Loucy (cell line): Measurements from ENCODE around the gene RBM26.

Experiments used
- H2AFZ ChIP-seq: fragments of 200-600 bp; sonication (generic); 2 replicates; pipeline ENCODE4 v1.6.0; 2016; ENCODE audit warnings: antibody characterized with exemption, mild to moderate bottlenecking, low read length, moderate library complexity
- H3F3A ChIP-seq: fragments of 200-600 bp; 2 replicates; pipeline ENCODE4 v1.6.0; 2016; ENCODE audit warnings: antibody characterized with exemption, low read depth, mild to moderate bottlenecking
- H3K27me3 ChIP-seq: fragments of 200-600 bp; sonication (generic); 2 replicates; pipeline ENCODE4 v1.6.1; 2014; ENCODE audit warnings: low read length, mild to moderate bottlenecking; ENCODE audit not compliant: insufficient read depth, poor library complexity, severe bottlenecking
- H3K36me3 ChIP-seq: fragments of 200-600 bp; sonication (generic); 2 replicates; pipeline ENCODE4 v1.6.1; 2016; ENCODE audit warnings: low read length; ENCODE audit not compliant: insufficient read depth
- H3K4me1 ChIP-seq: fragments of 200-600 bp; sonication (generic); 2 replicates; pipeline ENCODE4 v1.5.1; 2014; ENCODE audit warnings: low read length, mild to moderate bottlenecking; ENCODE audit not compliant: insufficient read depth, poor library complexity, severe bottlenecking
- H3K4me2 ChIP-seq: fragments of 200-600 bp; sonication (generic); 2 replicates; pipeline ENCODE4 v1.6.0; 2014; ENCODE audit warnings: antibody characterized with exemption, low read length, low read depth, mild to moderate bottlenecking; ENCODE audit not compliant: poor library complexity, severe bottlenecking
- H3K4me3 ChIP-seq: fragments of 200-600 bp; sonication (generic); 2 replicates; pipeline ENCODE4 v1.5.1; 2014; ENCODE audit warnings: low read length, mild to moderate bottlenecking, mixed read lengths; ENCODE audit not compliant: poor library complexity, severe bottlenecking
- H3K79me2 ChIP-seq: fragments of 200-600 bp; sonication (generic); 2 replicates; pipeline ENCODE4 v1.6.1; 2014; ENCODE audit warnings: low read length; ENCODE audit not compliant: insufficient read depth
- H3K9ac ChIP-seq: fragments of 200-600 bp; sonication (generic); 2 replicates; pipeline ENCODE4 v1.6.0; 2014; ENCODE audit warnings: mild to moderate bottlenecking, low read depth, low read length, moderate library complexity; ENCODE audit not compliant: poor library complexity, severe bottlenecking
- H3K9me2 ChIP-seq: fragments of 200-600 bp; sonication (generic); replicated peaks from 2 replicates; pipeline ENCODE4 v1.6.1; 2016; ENCODE audit warnings: low read depth, low read length, mixed read lengths
- H3K9me3 ChIP-seq: fragments of 200-600 bp; sonication (generic); 2 replicates; pipeline ENCODE4 v1.6.1; 2014; ENCODE audit warnings: mild to moderate bottlenecking, antibody characterized with exemption, low read length, low read depth; ENCODE audit not compliant: insufficient read depth
- H4K20me1 ChIP-seq: fragments of 200-600 bp; sonication (generic); 2 replicates; pipeline ENCODE4 v1.6.0; 2014; ENCODE audit warnings: antibody characterized with exemption, low read length, mild to moderate bottlenecking; ENCODE audit not compliant: insufficient read depth, poor library complexity, severe bottlenecking
- EZH2phosphoT487 ChIP-seq: fragments of 200-600 bp; IDR thresholded peaks from 2 replicates; pipeline ENCODE4 v1.6.1; 2018; ENCODE audit warnings: antibody characterized with exemption, mild to moderate bottlenecking, moderate library complexity, borderline replicate concordance
- TF ChIP-seq, protein P1 (sequence below): fragments of 200-600 bp; sonication (generic); conservative IDR thresholded peaks from 2 replicates; pipeline ENCODE4 v1.5.1; 2014; ENCODE audit warnings: mild to moderate bottlenecking, antibody characterized with exemption, low read length

Gene RBM26

DNA sequence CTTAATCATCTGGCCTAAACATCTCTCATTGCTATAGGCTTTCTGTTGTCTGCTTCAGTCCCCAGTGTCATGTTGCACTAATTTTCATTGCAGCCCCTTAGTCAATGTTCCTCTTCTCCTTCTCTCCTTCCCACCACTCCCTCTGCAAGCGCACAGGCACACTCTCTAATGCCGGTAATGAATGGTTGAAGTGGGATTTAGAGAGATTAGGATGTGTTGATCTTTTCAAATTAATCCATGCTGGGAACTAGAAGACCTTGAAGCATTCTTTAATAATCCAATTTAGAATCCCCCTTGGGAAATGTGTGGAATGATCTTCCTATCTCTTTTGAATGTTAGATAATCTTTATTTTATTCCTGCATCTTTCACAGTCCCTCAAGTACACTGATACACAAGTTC lies 41.7 kb upstream of the RBM26 start:
- peaks cover 24% of the 10 kb centered on the region for H3K4me1 ChIP-seq
- no peaks in the 10 kb centered on the region for H3K9me2 ChIP-seq
- no peaks in the 10 kb centered on the region for H4K20me1 ChIP-seq
- H2AFZ ChIP-seq = no peak overlapping the region
- H3K9me3 ChIP-seq = no peaks in the 10 kb centered on the region
- TF ChIP-seq, protein P1, sequence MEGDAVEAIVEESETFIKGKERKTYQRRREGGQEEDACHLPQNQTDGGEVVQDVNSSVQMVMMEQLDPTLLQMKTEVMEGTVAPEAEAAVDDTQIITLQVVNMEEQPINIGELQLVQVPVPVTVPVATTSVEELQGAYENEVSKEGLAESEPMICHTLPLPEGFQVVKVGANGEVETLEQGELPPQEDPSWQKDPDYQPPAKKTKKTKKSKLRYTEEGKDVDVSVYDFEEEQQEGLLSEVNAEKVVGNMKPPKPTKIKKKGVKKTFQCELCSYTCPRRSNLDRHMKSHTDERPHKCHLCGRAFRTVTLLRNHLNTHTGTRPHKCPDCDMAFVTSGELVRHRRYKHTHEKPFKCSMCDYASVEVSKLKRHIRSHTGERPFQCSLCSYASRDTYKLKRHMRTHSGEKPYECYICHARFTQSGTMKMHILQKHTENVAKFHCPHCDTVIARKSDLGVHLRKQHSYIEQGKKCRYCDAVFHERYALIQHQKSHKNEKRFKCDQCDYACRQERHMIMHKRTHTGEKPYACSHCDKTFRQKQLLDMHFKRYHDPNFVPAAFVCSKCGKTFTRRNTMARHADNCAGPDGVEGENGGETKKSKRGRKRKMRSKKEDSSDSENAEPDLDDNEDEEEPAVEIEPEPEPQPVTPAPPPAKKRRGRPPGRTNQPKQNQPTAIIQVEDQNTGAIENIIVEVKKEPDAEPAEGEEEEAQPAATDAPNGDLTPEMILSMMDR = no peak
- TF ChIP-seq EZH2phosphoT487 = no peak
- no peak overlapping the region for H3K4me3 ChIP-seq
- H3K4me2 ChIP-seq = no peak overlapping the region
- no peaks in the 10 kb centered on the region for H3F3A ChIP-seq
- no peak overlapping the region for H3K9ac ChIP-seq
- H3K36me3 ChIP-seq = no peaks in the 10 kb centered on the region
- no peaks in the 10 kb centered on the region for H3K27me3 ChIP-seq
- H3K79me2 ChIP-seq = no peaks in the 10 kb centered on the region

DNA sequence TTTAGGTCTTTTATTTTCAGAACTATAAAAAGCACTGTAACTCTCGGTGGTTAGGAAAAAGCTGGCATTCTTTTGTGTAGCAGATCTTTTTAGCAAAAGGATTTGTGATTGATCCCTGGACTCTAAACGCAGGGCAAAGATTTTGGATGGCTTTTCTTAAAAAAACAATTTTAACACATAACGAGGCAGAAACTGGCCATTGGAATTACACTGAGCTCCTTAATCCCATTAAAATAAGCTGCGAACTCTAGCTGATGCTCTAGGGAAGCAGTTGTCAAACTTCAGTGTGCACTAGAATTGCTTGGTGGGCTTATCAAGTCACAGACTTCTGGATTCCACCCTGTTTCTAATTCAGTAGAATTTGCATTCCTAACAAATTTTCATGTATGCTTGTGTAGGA lies 41.1 kb upstream of the RBM26 start:
- Histone ChIP-seq H3F3A (no peaks in the 10 kb centered on the region), H4K20me1 (no peaks in the 10 kb centered on the region), H3K4me1 (peaks cover 18% of the 10 kb centered on the region), H3K9ac (no peak overlapping the region), H3K9me2 (no peaks in the 10 kb centered on the region), H3K4me3 (no peak overlapping the region), H3K79me2 (no peaks in the 10 kb centered on the region), H3K9me3 (no peaks in the 10 kb centered on the region), H2AFZ (no peak overlapping the region), H3K4me2 (no peak overlapping the region), H3K36me3 (no peaks in the 10 kb centered on the region), H3K27me3 (no peaks in the 10 kb centered on the region)
- no peak for TF ChIP-seq EZH2phosphoT487
- TF ChIP-seq, protein P1 = no peak

DNA sequence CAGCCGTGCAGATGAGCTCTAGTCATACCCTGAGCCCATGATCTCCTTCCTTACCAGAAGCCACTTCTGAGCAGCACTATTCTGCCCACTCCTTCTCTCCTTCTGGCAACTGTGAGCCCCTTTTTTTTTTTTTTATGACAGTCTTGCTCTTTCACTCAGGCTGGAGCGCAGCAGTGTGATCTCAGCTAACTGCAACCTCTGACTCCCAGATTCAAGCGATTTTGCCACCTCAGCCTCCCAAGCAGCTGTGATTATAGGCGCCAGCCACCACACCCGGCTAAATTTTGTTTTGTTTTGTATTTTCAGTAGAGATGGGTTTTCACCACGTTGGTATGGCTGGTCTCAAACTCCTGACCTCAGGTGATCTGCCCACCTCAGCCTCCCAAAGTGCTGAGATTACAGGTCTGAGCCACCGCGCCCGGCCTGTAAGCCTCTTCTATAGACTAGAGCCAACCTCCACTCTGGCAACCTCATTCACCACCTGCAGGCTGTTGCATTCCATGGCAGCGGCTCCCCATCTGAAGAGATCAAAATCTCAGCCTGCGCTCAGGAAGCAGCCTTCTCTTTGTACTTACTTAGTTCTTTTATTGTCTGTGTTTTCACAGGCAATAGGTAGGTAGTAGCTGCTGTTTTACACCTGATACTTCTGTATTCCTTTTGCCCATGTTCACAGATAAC lies 40.1 kb upstream of the RBM26 start:
- no peaks in the 10 kb centered on the region for H4K20me1 ChIP-seq
- no peaks in the 10 kb centered on the region for H3K9me2 ChIP-seq
- H3F3A ChIP-seq = no peaks in the 10 kb centered on the region
- peaks cover 9% of the 10 kb centered on the region for H3K4me1 ChIP-seq
- no peaks in the 10 kb centered on the region for H3K27me3 ChIP-seq
- H3K9me3 ChIP-seq = no peaks in the 10 kb centered on the region
- H3K9ac ChIP-seq = no peak overlapping the region
- H3K4me2 ChIP-seq = no peak overlapping the region
- H3K4me3 ChIP-seq = no peak overlapping the region
- H3K79me2 ChIP-seq = no peaks in the 10 kb centered on the region
- H3K36me3 ChIP-seq = no peaks in the 10 kb centered on the region
- TF ChIP-seq, protein P1 = no peak
- no peak for TF ChIP-seq EZH2phosphoT487
- no peak overlapping the region for H2AFZ ChIP-seq
